HG03469 (cell line): ENCODE data around the gene CNTLN.
"Not testable (repeated sequence)": the region's sequence is repeated elsewhere in the genome, so short reads cannot be mapped to it uniquely, and the experiment has no call there.

Experiments
- ATAC-seq: cut with Tn5 transposase; IDR thresholded peaks from one replicate; pipeline ENCODE4 v1.9.1; 2021; ENCODE audit warnings: mild to moderate bottlenecking, moderate library complexity, moderate number of reproducible peaks; ENCODE audit not compliant: unreplicated experiment

CNTLN gene

DNA sequence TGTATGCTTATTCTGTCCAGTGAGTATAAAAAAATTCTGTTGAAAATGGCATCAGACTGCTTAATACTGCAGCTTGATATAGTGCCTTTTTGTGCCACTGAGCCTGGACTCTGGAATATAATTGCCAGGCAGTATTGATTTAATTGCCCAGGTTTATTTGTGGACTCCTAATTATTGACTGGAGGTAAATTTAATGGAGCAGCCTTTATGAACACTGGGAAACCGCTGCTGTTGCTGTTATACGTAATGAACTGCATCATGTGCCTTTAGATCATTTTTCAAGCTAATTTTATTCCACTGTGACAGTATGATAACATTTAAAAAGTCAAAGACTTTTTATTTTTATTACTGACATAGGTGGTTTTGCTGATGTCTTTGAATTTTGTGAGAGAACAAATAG lies 353.8 kb downstream of the CNTLN start:
- no peak for ATAC-seq

DNA sequence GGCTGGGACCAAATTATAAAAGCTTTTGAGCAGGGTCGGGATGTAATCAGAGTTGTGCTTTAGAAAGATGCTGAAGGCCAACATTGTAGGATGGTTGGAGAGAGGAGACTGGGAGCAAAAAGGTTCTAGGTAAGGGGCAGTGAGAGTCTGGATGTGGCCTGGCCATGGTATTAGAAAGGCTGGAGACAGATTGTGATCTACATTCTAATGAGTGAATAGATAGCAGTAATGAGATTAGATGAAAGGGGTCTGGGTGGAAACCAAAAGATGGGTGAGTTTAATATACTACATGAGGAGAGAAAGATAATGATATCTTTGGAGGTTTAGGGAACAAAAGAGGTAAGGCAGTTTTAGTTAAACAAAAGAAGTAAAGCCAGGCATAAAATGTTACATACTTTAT lies 355.3 kb downstream of the CNTLN start:
- no peak for ATAC-seq

DNA sequence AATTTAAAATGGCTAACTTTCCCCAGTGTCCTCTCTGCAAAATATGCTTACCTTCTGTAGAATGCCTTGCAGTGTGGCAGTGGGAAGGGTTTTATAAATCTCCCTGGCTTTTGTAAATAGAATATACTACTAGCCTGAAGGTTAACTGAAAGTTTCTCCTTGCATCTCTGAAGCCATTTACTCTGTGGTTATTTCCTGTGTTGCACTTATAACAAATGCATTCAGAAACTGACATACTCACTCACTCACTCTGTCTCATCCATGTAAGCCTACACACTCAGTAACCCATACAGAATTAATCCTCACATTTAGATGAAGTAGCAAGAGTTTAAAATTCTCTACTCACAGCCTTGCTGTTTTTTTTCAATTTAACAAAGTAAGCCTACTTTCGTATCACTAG lies 356.9 kb downstream of the CNTLN start:
- no peak for ATAC-seq

DNA sequence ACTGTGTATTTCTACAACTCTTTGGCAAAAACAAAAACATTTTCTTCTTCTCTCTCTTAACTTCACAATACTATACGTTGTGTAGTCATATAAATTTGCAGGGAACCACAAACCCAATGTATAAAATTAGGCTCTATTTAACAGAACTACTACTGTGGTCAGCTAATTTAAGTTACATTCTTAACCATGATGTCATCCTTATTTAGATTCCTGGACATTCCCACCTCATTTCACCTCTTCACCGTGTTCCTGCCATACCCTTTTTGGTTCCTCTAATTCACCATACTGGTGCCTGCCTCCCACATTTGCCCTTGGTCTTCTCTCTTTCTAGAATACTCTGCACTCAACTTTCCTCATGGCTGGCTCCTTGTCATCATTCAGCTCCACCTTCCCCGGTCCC lies 368.4 kb downstream of the CNTLN start:
- no peak for ATAC-seq

DNA sequence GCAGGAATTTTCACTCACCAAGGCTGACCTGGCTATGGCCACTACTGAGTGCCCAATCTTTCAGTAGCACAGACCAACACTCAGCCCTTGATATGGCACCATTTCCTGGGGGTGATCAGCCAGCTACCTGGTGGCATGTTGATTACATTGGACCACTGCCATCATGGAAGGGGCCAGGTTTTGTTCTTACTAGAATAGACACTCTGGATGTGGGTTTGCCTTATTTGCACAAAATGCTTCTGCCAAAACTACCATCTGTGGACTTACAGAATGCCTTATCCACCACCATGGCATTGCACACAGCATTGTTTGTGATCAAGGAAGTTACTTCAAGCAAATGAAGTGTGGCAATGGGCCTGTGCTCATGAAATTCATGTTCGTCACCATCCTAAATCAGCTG lies 374.3 kb downstream of the CNTLN start:
- no peak for ATAC-seq

DNA sequence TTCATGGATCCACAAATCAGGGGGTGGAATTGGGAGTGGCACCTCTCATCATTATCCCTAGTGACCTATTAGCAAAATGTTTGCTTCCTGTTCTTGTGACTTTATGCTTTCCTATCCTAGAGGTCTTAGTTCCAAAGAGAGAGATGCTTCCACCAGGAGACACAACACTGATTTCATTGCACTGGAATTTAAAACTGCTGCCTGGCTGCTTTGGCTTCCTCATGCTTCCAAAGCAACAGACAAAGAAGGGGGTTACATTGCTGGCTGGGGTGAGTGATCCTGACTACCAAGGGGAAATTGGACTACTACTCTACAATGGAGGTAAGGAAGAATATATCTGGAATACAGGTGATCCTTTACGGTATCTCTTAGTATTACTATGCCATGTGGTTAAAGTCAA lies 374.9 kb downstream of the CNTLN start:
- ATAC-seq: no peak

DNA sequence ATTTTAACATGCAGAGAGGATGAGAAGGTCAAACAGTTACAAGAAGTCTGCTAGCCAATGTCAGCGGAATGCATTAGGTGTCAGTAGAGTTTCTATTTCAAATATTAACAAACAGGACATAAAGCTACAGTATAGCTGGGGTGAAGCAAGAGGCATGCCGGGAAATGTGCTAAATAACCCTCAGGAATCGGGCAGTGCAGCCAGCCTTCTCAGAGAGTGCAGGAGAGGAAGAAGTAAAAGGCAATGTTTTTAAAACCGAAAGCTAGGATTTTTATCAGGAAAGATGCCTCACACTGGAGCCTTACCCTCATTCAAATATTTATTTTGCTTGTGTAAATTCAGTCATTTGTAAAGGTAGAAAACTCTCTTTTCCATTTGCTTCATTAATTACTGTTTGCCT lies 384.9 kb downstream of the CNTLN start:
- ATAC-seq: no peak

DNA sequence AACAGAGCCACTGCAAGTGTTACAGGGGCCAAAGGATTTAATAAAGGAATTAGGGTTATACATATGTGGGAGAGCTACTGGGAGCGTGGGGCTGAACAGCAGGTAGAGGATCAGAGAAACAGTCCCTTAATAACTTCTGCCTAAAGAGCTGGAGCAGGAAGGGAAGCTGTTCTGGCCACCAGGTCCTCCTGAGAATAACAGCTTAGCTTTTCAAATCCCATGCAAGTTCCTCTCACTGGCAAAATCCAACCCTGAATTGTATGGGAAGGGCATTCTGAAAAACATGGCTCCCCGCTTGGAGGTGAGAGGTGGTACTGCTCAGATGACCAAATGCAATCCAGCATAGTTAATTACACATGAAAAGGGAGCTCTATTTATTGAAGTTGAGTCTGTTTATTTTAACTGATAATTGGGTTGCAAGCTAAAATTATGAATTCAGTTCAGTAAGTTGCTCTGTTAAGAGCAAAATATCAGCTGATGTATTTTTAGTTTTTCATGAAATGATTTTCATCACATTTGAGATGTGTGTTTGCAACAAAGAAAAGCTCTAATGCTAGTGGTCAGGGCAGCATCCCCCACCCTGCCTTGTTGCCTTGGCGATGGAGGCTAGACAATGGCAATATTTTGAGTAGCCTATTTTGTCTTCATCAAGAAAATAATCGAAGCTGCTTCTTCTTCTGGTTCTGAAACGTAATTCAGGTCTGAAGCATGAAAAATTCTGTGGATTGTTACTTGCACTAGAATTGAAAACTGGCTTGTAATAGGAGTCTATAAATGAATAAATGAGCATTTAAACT lies 385.6 kb downstream of the CNTLN start:
- no peak for ATAC-seq

DNA sequence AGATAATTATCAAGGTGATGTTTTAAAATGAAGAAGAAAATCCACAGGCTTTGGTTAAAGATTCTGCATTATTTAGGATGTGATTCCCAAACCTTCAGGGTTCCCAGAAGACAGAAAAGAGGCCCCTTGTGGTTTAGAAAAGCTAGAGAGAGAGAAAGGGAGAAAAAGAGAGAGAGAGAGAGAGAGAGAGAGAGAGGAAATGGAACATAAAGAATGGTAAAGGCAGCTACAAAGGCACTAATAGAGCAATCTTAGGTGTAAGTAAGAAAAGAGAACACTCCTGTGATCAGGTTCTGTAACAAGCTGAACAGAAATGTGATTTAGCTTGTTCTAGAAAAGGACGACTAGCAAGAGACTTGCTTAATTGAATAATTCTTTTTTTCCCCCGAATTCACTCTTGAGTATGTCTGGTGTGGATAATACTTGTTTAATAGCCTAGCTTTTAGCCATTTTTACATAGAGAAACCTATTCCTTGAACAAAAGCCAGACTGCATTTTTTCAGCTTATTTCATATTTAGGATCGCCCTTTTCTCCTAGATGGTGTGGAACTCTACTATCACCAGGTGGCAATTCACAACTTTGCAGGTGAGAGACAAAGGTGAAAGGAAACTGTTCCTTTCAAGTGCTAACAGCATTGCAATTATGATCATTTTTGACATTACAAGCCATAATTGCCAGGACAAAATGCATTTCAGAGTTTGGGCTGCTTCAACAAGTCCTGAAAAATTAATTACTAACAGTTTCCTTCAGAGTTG lies 386.4 kb downstream of the CNTLN start:
- ATAC-seq: no peak

DNA sequence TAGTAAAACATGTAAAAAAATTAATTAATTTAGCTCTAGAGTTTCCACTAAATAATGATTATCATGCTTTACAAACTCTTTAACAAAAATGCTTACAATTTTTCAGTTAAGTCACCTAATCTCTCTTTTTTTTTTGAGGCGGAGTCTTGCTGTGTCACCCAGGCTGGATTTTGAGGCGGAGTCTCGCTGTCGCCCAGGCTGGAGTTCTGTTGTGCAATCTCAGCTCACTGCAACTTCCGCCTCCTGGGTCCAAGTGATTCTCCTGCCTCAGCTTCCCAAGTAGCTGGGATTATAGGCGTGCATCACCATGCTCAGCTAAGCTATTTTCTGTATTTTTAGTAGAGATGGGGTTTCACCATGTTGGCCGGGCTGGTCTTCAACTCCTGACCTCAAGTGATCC lies 391.9 kb downstream of the CNTLN start:
- ATAC-seq: not testable (repeated sequence)

DNA sequence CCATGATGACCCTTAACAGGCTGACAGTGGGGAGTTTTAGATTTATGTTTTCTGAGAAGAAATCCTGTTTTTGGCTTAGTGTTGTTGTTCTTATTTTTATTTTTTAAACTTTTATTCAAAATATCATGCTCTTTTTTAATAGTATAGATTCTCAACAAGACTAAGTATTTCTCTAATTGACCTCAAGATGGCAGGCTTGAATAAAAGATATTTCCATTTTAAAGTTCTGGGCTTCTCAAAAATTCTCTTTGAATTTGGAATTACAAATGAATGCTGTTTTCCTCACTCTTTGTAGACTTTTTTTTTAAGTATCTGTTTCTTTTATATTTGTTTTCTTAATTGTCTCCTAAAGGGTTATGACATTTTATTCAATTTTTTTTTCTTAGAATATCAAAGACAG lies 394.0 kb downstream of the CNTLN start:
- ATAC-seq: no peak

DNA sequence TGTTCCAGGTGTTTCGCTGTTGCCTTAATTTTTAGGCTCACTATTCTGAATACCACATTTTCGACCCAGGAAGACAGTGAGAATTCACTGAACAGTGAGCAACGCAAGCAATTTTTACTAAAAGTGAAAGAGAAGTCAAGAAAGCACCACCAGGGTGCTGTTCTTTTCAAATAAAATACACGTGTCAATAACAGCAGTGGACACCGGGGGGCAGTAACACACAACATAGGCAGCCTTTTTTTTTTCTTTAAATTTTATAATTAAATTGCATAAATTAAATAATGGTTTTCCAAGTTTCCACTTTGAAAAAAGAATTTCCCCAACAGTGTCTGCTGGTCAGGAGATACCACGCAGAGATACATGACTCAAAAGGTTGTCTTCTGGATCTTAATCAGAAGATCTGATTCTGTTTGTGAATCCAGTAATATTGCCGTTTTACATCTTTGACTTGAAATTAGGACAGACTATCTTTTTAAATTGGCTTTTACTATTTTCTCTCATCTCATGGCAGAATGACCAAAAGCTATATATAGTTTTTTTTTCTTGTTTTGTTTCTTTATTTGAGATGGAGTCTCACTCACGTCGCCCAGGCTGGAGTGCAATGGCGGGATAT lies 396.9 kb downstream of the CNTLN start:
- ATAC-seq: peak; percentile 89

DNA sequence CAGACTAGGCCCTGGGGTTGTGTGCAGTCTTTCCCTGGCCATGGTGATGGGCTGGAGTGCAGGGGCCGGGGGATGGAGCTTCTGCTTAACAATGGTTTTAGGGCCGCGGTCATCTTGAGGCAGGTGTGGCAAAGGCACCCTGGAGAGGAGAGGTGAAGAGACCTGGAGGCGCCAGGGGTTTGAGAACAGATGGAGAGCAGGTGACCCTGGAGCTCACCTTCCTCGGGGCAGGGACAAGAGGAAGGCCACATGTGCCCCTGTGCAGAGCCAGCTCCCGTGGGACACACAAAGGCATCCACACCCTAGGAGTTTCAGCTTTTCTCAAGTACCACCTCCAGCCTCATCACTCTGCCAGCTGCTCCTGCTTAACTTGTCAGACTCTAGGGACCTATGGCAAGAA lies 397.6 kb downstream of the CNTLN start:
- no peak for ATAC-seq

DNA sequence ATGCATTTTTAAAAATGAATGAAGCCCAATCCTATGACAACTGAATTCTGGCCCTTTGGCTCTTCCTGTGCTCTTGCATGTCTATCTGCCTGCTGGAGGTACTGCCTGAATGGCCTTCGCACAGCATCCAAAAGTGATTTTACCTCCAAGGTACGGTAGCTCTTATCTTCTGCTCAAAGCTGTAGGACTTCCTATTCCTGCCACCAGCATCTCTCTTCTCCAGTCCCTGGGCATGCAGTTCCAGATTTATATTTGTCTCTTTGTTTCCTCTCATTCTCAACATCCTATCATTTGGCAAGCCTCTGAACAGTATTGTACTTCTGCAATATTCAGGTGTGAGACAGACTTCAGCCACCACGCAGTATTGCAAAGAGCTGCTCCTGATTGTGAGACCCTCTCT lies 400.3 kb downstream of the CNTLN start:
- no peak for ATAC-seq

DNA sequence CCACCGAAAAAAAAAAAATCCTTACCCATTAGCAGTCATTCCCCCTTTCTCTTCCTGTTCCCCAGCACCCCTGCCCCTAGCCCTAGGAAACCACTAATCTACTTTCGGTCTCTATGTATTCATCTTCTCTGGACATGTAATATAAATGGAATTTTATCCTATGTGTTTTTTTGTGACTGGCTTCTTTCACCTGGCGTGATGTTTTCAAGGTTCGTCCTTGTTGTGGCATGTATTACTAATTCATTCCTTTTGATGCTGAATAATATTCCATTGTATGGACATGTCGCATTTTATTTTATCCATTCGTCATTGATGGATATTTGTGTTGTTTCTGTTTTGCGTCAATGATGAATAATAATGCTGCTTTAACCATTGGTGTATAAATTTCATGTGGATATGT lies 401.2 kb downstream of the CNTLN start:
- no peak for ATAC-seq

DNA sequence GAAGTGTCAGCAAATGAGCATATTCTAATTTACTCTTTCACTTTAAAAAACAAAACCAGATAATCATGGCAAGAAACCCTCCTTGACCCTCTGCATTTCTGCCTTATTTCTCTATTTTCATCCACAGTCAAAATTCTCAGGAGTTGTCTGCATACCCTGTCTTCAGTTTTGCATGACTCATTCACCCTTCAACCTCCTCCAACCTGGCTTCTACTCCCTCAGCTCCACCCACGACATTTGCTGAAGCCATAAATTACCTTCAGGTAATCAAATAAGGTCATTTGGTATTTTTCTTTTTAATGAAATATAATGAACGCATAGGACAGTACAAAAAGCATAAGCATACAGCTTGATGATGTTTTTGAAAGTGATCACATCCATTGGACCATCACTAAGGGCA lies 416.2 kb downstream of the CNTLN start:
- ATAC-seq: no peak
